HG02840 (cell line): Measurements from ENCODE around the gene NEMF.
"Not testable (repeated sequence)": the region's sequence is repeated elsewhere in the genome, so short reads cannot be mapped to it uniquely, and the experiment has no call there.

ENCODE experiments used
- ATAC-seq: cut with Tn5 transposase; IDR thresholded peaks from one replicate; pipeline ENCODE4 v1.9.1; 2021; ENCODE audit warnings: mild to moderate bottlenecking, moderate library complexity, moderate number of reproducible peaks; ENCODE audit not compliant: unreplicated experiment, low FRiP score

The NEMF gene

GRCh38 chr14:49852301-49853157 lies at the start of gene NEMF:
TSS of gene NEMF (minus strand) at chr14:49852788. CDS start at chr14:49852753, 35 bp downstream.
- ATAC-seq, result peak; percentile 71

GRCh38 chr14:49900973-49901372 lies 48.4 kb upstream of the NEMF start:
- ATAC-seq, result no peak

GRCh38 chr14:49898485-49898884 lies 45.9 kb upstream of the NEMF start:
- ATAC-seq, result no peak

GRCh38 chr14:49897965-49898364 lies 45.4 kb upstream of the NEMF start:
- no peak for ATAC-seq

GRCh38 chr14:49897414-49897813 lies 44.8 kb upstream of the NEMF start:
- no peak for ATAC-seq

- ATAC-seq, result no peak
Measured at GRCh38 chr14:49896966-49897365, 44.4 kb upstream of the NEMF start.

- not testable (repeated sequence) for ATAC-seq
Measured at GRCh38 chr14:49896272-49896671, 43.7 kb upstream of the NEMF start.

GRCh38 chr14:49895480-49895879 lies 42.9 kb upstream of the NEMF start:
- no peak for ATAC-seq

GRCh38 chr14:49894214-49895107 lies 41.9 kb upstream of the NEMF start:
- ATAC-seq, result not testable (repeated sequence)

- peak; percentile 33 for ATAC-seq
Measured at GRCh38 chr14:49893309-49894213, 41.0 kb upstream of the NEMF start.

- ATAC-seq, result peak; percentile 79
Measured at GRCh38 chr14:49892636-49893308, 40.2 kb upstream of the NEMF start, which contains the start of gene ARF6. TSS of gene ARF6 (plus strand) at chr14:49893082. CDS start at chr14:49893737, 655 bp downstream.

- ATAC-seq, result peak; percentile 27
Measured at GRCh38 chr14:49892301-49892635, 39.7 kb upstream of the NEMF start.

- no peak for ATAC-seq
Measured at GRCh38 chr14:49888293-49888692, 35.7 kb upstream of the NEMF start.

- ATAC-seq, result no peak
Measured at GRCh38 chr14:49886523-49886922, 33.9 kb upstream of the NEMF start.

- ATAC-seq, result no peak
Measured at GRCh38 chr14:49882826-49883694, 30.5 kb upstream of the NEMF start.

- no peak for ATAC-seq
Measured at GRCh38 chr14:49881350-49882001, 28.9 kb upstream of the NEMF start.

- no peak for ATAC-seq
Measured at GRCh38 chr14:49880267-49881064, 27.9 kb upstream of the NEMF start.
